ENCODE data around the gene RACK1. TPM values are rescaled to one million over a fixed set of nuclear protein-coding genes. Genes with fewer than 3 reads are reported as not detected.

The RACK1 gene
- total and polyA plus RNA-seq, 9 donors = 3,139 to 4,768 (median 3,466) TPM

- H3K4me3 ChIP-seq (ENCODE audit: low read length) = peak overlapping the region; percentile 70
- H3K36me3 ChIP-seq (ENCODE audit: control insufficient read depth, insufficient read depth, low read length) = peaks cover 36% of the 10 kb centered on the region
- no peaks in the 10 kb centered on the region for H3K9me3 ChIP-seq (replicated peaks; ENCODE audit: control insufficient read depth, low read depth, low read length)
- H3K27ac ChIP-seq (ENCODE audit: low read length) = peak overlapping the region; percentile 98
- no peak for DNase-seq
- no peaks in the 10 kb centered on the region for H3K27me3 ChIP-seq (ENCODE audit: control insufficient read depth, insufficient read depth, low read length)
- H3K4me1 ChIP-seq (ENCODE audit: control insufficient read depth, insufficient read depth, low read length) = peaks cover 54% of the 10 kb centered on the region
- 26% methylated on average over 30 of the region's 34 CpGs for WGBS (ENCODE audit: insufficient coverage)
Measured at GRCh38 chr5:181245427-181246275, 1.9 kb upstream of the RACK1 start.

GRCh38 chr5:181243018-181243563 lies 615 bp downstream of the RACK1 start:
- Histone ChIP-seq H3K4me3 (ENCODE audit: low read length) (peak overlapping the region; percentile 89), H3K27me3 (ENCODE audit: control insufficient read depth, insufficient read depth, low read length) (no peaks in the 10 kb centered on the region), H3K4me1 (ENCODE audit: control insufficient read depth, insufficient read depth, low read length) (peaks cover 42% of the 10 kb centered on the region), H3K9me3 (replicated peaks; ENCODE audit: control insufficient read depth, low read depth, low read length) (no peaks in the 10 kb centered on the region), H3K27ac (ENCODE audit: low read length) (peak overlapping the region; percentile 98), H3K36me3 (ENCODE audit: control insufficient read depth, insufficient read depth, low read length) (peaks cover 47% of the 10 kb centered on the region)
- under 1% methylated on average over 16 of the region's 25 CpGs for WGBS (ENCODE audit: insufficient coverage)
- no peak for DNase-seq

GRCh38 chr5:181242031-181242451 lies 1.7 kb downstream of the RACK1 start:
- peaks cover 55% of the 10 kb centered on the region for H3K36me3 ChIP-seq (ENCODE audit: control insufficient read depth, insufficient read depth, low read length)
- H3K9me3 ChIP-seq (replicated peaks; ENCODE audit: control insufficient read depth, low read depth, low read length) = no peaks in the 10 kb centered on the region
- no peaks in the 10 kb centered on the region for H3K27me3 ChIP-seq (ENCODE audit: control insufficient read depth, insufficient read depth, low read length)
- peak overlapping the region; percentile 89 for H3K4me3 ChIP-seq (ENCODE audit: low read length)
- peaks cover 33% of the 10 kb centered on the region for H3K4me1 ChIP-seq (ENCODE audit: control insufficient read depth, insufficient read depth, low read length)
- DNase-seq = no peak
- no peak overlapping the region for H3K27ac ChIP-seq (ENCODE audit: low read length)
- 41% methylated on average over 5 of the region's 6 CpGs for WGBS (ENCODE audit: insufficient coverage)

DNA sequence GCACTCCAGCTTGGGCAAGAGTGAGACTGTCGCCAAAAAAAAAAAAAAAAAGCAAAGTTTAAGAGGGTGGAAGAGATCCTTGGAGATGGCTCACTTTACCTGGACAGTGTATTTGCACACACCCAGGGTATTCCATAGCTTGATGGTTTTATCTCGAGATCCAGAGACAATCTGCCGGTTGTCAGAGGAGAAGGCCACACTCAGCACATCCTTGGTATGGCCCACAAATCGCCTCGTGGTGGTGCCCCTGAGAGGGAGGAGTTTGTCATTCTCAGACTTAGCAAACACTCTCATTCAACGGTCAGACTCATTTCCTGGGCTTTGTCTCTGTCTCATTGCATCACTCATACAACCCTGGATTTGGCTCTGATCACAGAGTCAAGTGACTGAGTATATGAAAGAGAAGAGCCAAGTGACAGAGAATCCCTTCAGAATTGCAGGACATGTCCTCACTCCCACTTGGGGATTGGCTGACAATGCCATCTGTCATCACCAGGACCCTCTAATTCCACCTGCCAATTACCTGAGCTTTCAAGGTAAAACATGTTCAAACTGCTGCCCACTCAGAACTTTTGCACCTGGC lies 2.2 kb downstream of the RACK1 start:
- H3K27ac ChIP-seq (ENCODE audit: low read length) = no peak overlapping the region

GRCh38 chr5:181239062-181239663 lies 4.5 kb downstream of the RACK1 start:
- no peaks in the 10 kb centered on the region for H3K27me3 ChIP-seq (ENCODE audit: control insufficient read depth, insufficient read depth, low read length)
- WGBS (ENCODE audit: insufficient coverage) = 82% methylated on average over 5 of the region's 9 CpGs
- H3K9me3 ChIP-seq (replicated peaks; ENCODE audit: control insufficient read depth, low read depth, low read length) = no peaks in the 10 kb centered on the region
- no peak for DNase-seq
- H3K4me1 ChIP-seq (ENCODE audit: control insufficient read depth, insufficient read depth, low read length) = peaks cover 25% of the 10 kb centered on the region
- H3K27ac ChIP-seq (ENCODE audit: low read length) = no peak overlapping the region
- peaks cover 83% of the 10 kb centered on the region for H3K36me3 ChIP-seq (ENCODE audit: control insufficient read depth, insufficient read depth, low read length)
- no peak overlapping the region for H3K4me3 ChIP-seq (ENCODE audit: low read length)

More for the DNA sequence above, 2.2 kb downstream of the RACK1 start:
- H3K36me3 ChIP-seq (ENCODE audit: control insufficient read depth, insufficient read depth, low read length) = peaks cover 61% of the 10 kb centered on the region
- H3K4me1 ChIP-seq (ENCODE audit: control insufficient read depth, insufficient read depth, low read length) = peaks cover 31% of the 10 kb centered on the region
- no peaks in the 10 kb centered on the region for H3K27me3 ChIP-seq (ENCODE audit: control insufficient read depth, insufficient read depth, low read length)
- no peak overlapping the region for H3K4me3 ChIP-seq (ENCODE audit: low read length)
- no peak for DNase-seq
- 80% methylated on average over 2 of the region's 6 CpGs for WGBS (ENCODE audit: insufficient coverage)
- H3K9me3 ChIP-seq (replicated peaks; ENCODE audit: control insufficient read depth, low read depth, low read length) = no peaks in the 10 kb centered on the region

DNA sequence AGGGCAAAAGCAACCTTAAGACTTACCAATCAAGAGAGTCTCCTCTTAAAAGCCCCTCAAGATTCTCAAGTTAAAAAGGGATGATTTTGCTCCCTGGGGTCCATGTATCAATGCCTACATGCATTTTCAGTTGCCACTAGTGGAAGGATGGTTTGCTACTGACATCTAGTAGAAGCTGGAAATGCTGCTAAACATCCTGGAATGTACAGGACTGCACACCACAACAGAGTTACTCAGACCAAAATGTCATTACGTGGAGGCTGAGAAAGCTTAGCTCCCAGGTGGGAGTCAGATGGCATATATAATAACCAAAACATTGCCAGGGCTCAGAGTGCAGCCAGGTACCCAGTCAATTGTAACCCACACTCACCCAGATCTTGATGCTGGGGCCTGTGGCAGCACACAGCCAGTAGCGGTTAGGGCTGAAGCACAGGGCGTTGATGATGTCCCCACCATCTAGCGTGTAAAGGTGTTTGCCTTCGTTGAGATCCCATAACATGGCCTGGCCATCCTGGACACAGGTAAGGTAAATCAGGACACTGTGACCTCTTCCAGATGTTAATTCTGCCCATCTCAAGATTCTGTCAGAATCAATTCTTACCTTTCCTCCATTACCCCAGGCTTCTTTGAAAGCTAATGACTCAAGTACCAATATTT lies 5.8 kb downstream of the RACK1 start:
- no peaks in the 10 kb centered on the region for H3K9me3 ChIP-seq (replicated peaks; ENCODE audit: control insufficient read depth, low read depth, low read length)
- 98% methylated on average over 4 of the region's 5 CpGs for WGBS (ENCODE audit: insufficient coverage)
- peaks cover 24% of the 10 kb centered on the region for H3K4me1 ChIP-seq (ENCODE audit: control insufficient read depth, insufficient read depth, low read length)
- no peak overlapping the region for H3K27ac ChIP-seq (ENCODE audit: low read length)
- DNase-seq = no peak
- H3K36me3 ChIP-seq (ENCODE audit: control insufficient read depth, insufficient read depth, low read length) = peaks cover 95% of the 10 kb centered on the region
- H3K27me3 ChIP-seq (ENCODE audit: control insufficient read depth, insufficient read depth, low read length) = no peaks in the 10 kb centered on the region
- H3K4me3 ChIP-seq (ENCODE audit: low read length) = no peak overlapping the region

DNA sequence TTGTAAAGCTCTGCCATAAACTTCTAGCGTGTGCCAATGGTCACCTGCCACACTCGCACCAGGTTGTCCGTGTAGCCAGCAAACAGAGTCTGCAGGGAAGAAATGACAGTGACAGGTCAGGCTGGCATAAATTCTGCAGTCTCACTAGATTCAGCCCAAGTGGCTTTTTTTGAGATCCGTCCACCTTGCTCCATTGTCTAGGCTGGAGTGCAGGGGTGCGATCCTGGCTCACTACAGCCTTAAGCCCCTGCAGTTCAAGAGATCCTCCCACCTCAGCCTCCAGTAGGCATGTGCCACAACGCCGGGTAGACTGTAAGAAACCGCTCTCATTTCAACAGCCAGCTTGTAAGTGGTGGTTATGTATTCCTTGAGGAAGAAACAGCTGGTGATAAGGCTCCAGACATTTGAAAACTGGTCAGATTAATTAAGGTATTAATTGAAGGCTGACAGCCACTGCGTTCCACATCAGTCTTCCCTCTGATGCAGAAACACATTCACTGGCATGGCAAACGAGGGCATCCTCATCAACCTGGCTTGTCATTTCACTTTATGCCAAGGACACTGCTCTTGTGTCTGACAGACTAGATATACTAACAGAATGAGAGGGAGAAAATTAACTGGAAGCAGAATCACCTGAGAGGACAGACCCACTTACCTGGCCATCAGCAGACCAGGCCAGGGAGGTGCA lies 6.6 kb downstream of the RACK1 start:
- no peak for DNase-seq
- H3K27ac ChIP-seq (ENCODE audit: low read length) = no peak overlapping the region
- no peaks in the 10 kb centered on the region for H3K9me3 ChIP-seq (replicated peaks; ENCODE audit: control insufficient read depth, low read depth, low read length)
- H3K36me3 ChIP-seq (ENCODE audit: control insufficient read depth, insufficient read depth, low read length) = peaks cover 97% of the 10 kb centered on the region
- H3K4me1 ChIP-seq (ENCODE audit: control insufficient read depth, insufficient read depth, low read length) = peaks cover 21% of the 10 kb centered on the region
- H3K27me3 ChIP-seq (ENCODE audit: control insufficient read depth, insufficient read depth, low read length) = no peaks in the 10 kb centered on the region
- 95% methylated on average over 6 of the region's 10 CpGs for WGBS (ENCODE audit: insufficient coverage)
- no peak overlapping the region for H3K4me3 ChIP-seq (ENCODE audit: low read length)

GRCh38 chr5:181236471-181236870 lies 7.2 kb downstream of the RACK1 start:
- no CpG with 5 or more reads among the region's 6 CpGs for WGBS (ENCODE audit: insufficient coverage)
- Histone ChIP-seq H3K4me1 (ENCODE audit: control insufficient read depth, insufficient read depth, low read length) (peaks cover 14% of the 10 kb centered on the region), H3K36me3 (ENCODE audit: control insufficient read depth, insufficient read depth, low read length) (peaks cover 97% of the 10 kb centered on the region), H3K9me3 (replicated peaks; ENCODE audit: control insufficient read depth, low read depth, low read length) (no peaks in the 10 kb centered on the region), H3K4me3 (ENCODE audit: low read length) (no peak overlapping the region), H3K27ac (ENCODE audit: low read length) (no peak overlapping the region), H3K27me3 (ENCODE audit: control insufficient read depth, insufficient read depth, low read length) (no peaks in the 10 kb centered on the region)
- no peak for DNase-seq

DNA sequence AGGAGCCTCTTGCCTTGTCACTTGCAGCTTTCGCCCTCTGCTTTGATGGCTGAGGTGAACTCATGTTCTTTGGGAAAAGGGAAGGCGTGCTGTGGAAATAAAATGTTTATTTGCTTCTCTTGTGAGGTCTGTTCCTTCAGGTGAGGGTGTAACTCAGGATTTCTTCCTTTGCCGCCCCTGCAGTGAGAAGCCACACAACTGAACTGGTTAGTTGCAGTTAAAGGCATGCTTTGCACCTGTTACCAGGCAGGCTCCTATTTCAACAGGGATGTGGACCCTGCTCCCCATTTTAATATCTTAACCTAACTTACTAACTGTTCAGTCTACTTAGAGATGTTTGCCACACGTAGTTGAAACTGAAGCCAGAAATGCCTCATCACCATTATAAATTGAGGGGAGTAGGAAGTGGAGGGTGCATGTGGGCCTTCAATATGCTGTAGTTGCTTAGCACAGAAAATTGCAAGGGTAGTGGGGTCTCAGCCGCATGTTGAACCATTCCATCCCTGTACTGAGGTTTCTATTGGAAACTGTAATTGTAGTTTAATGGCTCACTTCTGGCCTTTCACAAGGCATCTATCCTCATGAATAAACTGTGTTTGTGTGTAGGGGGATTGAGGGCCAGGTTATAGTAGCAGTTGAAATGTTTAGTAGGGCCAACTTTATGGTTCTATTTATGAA lies 7.9 kb downstream of the RACK1 start:
- Histone ChIP-seq H3K9me3 (replicated peaks; ENCODE audit: control insufficient read depth, low read depth, low read length) (no peaks in the 10 kb centered on the region), H3K27ac (ENCODE audit: low read length) (no peak overlapping the region), H3K4me3 (ENCODE audit: low read length) (no peak overlapping the region), H3K27me3 (ENCODE audit: control insufficient read depth, insufficient read depth, low read length) (no peaks in the 10 kb centered on the region), H3K36me3 (ENCODE audit: control insufficient read depth, insufficient read depth, low read length) (peaks cover 97% of the 10 kb centered on the region), H3K4me1 (ENCODE audit: control insufficient read depth, insufficient read depth, low read length) (peaks cover 13% of the 10 kb centered on the region)
- WGBS (ENCODE audit: insufficient coverage) = 89% methylated on average over 2 of the region's 5 CpGs
- DNase-seq = no peak

All from muscle of leg (tissue), 11 donors.